Stimulated activated CD8-positive, alpha-beta memory T cell treated with anti-CD3 and anti-CD28 coated beads, Interleukin-15, amount 100 ng/mL, for 24 hours (primary cell): ENCODE results near the gene MAPKAPK5.
"Not testable (repeated sequence)": the region's sequence is repeated elsewhere in the genome, so short reads cannot be mapped to it uniquely, and the experiment has no call there.

ENCODE experiments used
- DNase-seq: peaks from one replicate; pipeline ENCODE4 v3.0.0-alpha.2; 2020; ENCODE audit warnings: low read depth

MAPKAPK5 gene

GRCh38 chr12:111841750-111842555 lies at the start of gene MAPKAPK5:
Gene MAPKAPK5 (plus strand): TSS chr12:111842228. CDS start chr12:111842734, 506 bp downstream.
- DNase-seq = peak; percentile 99

DNA sequence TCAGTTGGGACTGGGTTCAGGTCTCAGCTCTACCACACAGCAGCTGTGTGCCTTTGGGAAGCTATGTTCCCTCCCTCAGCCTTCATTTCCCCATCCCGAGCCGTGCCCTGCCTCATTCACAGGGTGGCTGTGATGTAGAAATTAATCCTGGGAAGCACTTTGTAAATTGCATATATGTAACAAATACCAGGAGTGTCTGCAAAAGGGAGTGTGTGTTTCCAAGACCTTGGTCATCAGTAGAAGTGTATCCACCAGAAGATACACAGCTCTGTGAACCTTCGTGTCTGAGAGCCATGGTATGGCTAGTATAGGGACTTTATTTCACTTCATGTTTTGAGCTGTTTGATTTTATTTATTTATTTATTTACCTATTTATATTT lies 49.2 kb upstream of the MAPKAPK5 start:
- DNase-seq = no peak

DNA sequence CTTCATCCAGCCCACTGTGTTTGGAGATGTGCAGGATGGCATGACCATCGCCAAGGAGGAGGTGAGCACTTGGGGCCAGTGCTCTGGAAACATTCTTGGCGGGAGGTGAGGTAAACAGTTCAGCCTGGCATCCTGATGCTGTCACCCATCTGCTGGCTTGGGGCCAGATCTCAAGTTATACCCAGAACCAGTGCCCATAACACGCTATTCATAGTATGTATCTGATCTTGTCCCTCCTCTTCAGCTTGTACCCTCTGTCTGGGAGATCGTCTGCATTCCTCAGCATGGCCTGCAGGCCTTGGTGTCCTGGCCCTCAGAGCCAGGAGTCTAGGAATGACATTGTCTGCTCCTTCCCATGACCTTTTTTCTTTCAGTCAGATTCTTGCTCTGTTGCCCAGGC lies 43.8 kb upstream of the MAPKAPK5 start:
- no peak for DNase-seq

GRCh38 chr12:111799758-111800157 lies 42.3 kb upstream of the MAPKAPK5 start:
- DNase-seq = no peak

- DNase-seq = no peak
Observed at GRCh38 chr12:111803038-111803626, 38.9 kb upstream of the MAPKAPK5 start.

DNA sequence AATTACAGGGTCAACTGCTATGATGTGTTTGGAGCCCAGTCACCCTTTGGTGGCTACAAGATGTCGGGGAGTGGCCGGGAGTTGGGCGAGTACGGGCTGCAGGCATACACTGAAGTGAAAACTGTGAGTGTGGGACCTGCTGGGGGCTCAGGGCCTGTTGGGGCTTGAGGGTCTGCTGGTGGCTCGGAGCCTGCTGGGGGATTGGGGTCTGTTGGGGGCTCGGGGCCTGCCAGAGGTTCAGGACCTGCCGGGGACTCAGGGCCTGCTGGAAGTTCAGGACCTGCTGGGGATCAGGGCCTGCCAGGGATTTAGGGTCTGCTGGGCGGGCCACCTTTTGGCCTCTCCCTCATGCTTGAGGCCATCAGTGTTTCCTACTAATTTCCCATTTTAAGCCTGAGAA lies 38.2 kb upstream of the MAPKAPK5 start:
- no peak for DNase-seq

DNA sequence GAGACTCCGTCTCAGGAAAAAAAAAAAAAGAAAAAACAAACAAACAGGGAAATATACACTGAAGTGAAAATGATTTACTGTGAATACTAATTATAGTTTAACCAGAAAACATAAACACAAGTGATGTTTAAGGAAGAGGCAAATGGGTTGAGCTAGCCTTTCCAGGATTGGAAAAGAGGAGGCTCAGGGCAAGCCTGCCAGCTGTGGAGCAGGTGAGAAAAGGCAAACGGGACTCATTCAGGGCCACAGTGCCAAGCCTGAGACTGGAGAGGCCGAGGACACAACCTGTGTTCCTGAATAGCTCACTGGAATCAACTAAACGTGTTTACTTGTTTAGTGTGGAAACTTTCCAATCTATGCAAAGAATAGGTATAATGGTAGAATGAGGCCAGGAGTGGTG lies 35.7 kb upstream of the MAPKAPK5 start:
- DNase-seq = no peak

GRCh38 chr12:111807232-111807631 lies 34.8 kb upstream of the MAPKAPK5 start:
- no peak for DNase-seq

DNA sequence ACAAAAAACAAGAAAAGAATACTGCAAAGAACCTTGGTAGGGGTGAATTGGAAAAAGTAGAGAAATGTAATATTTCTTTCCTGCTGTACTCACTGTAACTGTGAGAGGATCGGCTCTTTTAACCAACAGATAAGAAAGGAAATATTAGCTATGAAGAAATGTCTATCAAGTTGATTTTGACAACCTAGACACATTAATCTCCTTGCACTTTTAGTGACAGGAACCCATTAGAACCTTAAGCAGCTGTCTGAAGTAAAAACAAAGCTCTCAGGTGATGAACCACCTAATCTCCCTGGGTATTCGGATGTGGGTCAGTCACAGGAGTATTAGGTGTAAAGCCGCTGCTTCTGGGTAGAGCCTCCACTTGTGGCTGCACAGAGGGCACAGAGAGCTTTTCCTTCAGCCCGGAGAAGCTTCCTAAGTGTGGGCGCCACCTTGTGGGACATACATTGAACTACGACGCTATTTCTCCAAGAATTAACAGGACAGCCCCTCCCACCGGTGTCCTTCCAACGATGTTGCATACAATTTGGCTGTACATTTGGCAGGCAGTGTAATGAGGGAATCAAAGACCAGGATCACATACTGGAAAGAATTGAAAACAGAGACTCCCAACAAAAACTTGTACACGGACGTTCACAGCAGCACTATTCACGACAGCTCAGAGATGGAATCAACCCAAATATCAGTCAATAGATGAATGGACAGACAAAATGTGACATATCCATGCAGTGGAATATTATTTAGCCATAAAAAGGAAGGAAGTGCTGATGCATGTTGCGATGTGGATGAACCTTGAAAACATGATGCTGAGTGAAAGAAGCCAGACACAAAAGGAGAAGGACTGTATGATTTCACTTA lies 28.9 kb upstream of the MAPKAPK5 start:
- DNase-seq = no peak

DNA sequence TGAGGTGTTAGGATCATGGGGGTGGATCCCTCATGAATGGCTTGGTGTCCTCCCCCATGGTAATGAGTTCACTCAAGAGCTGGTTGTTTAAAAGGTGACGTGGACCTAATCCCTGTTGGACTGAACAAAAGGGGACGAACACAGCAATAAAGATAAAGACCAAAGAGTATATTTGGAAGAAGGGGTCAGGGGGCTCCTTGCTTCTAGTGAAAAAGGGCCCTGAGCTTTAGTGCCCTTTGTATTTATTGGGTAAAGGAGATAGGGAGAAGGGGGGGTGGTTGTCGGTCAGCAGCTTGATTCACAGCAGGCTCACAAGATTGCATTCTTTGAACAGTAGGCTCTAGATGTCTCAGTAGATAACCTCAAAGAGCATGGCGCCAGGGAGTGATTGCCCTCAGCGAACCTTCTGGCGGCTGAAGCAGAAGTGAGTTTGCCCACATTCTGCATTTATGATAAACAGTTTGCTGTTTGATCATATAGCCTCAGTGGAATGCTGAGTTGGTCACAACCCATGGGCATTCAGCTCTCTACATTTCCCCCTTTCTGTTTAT lies 25.9 kb upstream of the MAPKAPK5 start:
- no peak for DNase-seq

GRCh38 chr12:111816898-111817297 lies 25.1 kb upstream of the MAPKAPK5 start:
- DNase-seq = not testable (repeated sequence)

GRCh38 chr12:111818340-111818739 lies 23.7 kb upstream of the MAPKAPK5 start:
- no peak for DNase-seq

- no peak for DNase-seq
Observed at GRCh38 chr12:111819191-111820158, 22.6 kb upstream of the MAPKAPK5 start.

DNA sequence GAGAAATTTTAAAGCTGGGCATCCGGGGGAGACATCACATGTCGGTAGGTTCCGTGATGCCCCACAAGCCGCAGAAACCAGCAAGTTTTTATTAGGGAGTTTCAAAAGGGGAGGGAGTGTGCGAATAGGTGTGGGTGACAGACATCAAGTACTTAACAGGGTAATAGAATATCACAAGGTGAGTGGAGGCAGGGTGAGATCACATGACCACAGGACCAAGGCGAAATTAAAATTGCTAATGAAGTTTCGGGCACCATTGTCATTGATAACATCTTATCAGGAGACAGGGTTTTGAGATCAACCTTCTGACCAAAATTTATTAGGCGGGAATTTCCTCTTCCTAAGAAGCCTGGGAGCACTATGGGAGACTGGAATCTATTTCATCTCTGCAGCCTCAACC lies 21.2 kb upstream of the MAPKAPK5 start:
- not testable (repeated sequence) for DNase-seq

- DNase-seq = no peak
Observed at GRCh38 chr12:111822886-111823285, 19.1 kb upstream of the MAPKAPK5 start.

- DNase-seq = no peak
Observed at GRCh38 chr12:111823891-111824290, 18.1 kb upstream of the MAPKAPK5 start.

GRCh38 chr12:111824312-111824711 lies 17.7 kb upstream of the MAPKAPK5 start:
- not testable (repeated sequence) for DNase-seq

DNA sequence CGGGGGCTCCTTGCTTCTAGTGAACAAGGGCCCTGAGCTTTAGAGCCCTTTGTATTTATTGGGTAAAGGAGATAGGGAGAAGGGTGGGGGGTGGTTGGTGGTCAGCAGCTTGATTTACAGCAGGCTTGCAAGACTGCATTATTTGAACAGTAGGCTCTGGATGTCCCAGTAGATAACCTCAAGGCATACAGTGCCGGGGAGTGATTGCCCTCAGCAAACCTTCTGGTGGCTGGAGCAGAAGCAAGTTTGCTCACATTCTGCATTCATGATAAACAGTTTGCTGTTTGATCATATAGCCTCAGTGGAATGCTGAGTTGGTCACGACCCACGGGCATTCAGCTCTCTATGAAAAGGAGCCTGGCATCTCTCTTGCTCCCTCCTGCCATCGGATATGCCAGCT lies 16.5 kb upstream of the MAPKAPK5 start:
- DNase-seq = no peak

GRCh38 chr12:111826316-111826715 lies 15.7 kb upstream of the MAPKAPK5 start:
- no peak for DNase-seq

DNA sequence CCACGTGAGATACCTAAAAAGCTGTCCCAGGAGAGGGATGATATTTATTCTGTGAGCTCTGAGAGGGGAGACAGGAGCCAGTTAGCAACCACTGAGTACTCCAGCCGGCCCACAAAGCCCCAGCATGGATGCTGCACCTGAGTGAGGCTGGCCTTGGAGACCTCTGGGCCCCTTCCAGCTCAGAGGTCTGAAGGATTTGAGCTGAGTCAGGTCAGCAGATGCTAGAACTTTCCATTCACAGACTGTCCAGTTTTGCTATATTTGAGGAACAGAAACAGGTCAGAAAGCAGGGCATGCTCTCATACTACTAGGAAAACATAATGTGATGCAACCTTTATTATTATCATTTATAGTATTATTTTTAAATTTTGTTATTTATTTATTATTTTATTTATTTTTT lies 15.0 kb upstream of the MAPKAPK5 start:
- DNase-seq = no peak

- no peak for DNase-seq
Observed at GRCh38 chr12:111827907-111828306, 14.1 kb upstream of the MAPKAPK5 start.
